GM19463 (cell line): ENCODE data around the gene AURKA.
"Not testable (repeated sequence)": the region's sequence is repeated elsewhere in the genome, so short reads cannot be mapped to it uniquely, and the experiment has no call there.

Experiments used
- ATAC-seq: cut with Tn5 transposase; IDR thresholded peaks from one replicate; pipeline ENCODE4 v1.9.1; 2021; ENCODE audit warnings: mild to moderate bottlenecking, moderate library complexity; ENCODE audit not compliant: unreplicated experiment

AURKA gene

GRCh38 chr20:56391596-56392131 is 351 bp downstream of the AURKA start:
- ATAC-seq = peak; percentile 31

GRCh38 chr20:56391037-56391436 is 978 bp downstream of the AURKA start:
- ATAC-seq = no peak

DNA sequence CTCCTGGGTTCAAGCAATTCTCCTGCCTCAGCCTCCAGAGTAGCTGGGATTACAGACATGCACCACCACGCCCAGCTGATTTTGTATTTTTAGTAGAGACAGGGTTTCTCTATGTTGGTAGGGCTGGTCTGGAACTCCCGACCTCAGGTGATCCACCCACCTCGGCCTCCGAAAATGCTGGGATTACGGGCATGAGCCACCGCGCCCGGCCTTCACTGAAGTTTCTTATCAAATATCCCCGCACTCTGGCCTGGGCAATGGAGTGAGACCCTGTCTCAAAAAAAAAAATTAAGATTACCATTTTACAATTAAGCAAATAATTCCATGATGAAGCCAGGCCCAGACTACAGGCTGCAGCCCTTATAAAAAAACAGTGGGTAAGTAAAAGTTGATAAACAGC is 1.6 kb downstream of the AURKA start:
- not testable (repeated sequence) for ATAC-seq

DNA sequence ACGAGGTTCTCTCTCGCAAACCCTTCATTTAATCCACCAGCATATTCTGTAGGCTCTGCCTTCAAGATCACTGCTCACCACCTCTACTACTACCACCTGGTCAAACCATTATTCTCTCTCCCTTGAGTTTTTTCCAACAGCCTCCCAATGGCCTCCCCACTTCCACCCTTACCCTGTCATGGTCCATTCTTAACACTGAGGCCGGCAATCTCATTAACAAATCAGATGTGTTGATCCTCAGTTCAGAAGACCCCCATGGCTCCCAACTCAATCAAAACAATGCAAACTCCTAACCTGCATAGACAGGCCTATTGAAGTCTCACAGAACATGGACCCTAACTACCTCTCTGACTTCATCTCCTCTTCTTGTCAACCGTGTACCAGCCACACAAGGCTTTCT is 2.2 kb downstream of the AURKA start:
- ATAC-seq = no peak

GRCh38 chr20:56388882-56389281 is 3.1 kb downstream of the AURKA start:
- no peak for ATAC-seq

DNA sequence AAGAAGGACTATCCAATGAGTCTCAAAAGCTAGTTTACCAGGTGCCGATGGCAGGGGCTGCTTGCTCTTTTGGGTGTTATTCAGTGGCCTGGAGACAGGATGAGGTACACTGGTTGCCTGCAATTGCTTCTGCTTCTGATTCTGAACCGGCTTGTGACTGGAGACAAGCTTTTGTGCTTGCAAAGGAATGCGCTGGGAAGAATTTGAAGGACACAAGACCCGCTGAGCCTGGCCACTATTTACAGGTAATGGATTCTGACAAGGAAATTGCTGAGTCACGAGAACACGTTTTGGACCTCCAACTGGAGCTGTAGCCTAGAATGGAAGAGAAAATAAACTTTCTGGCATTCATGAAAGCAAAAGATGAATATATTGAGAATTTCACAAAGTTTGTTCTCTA is 5.8 kb downstream of the AURKA start:
- no peak for ATAC-seq

GRCh38 chr20:56385130-56385529 is 6.9 kb downstream of the AURKA start:
- no peak for ATAC-seq

- no peak for ATAC-seq
These were observed 8.7 kb downstream of the AURKA start for GRCh38 chr20:56383334-56383733.

DNA sequence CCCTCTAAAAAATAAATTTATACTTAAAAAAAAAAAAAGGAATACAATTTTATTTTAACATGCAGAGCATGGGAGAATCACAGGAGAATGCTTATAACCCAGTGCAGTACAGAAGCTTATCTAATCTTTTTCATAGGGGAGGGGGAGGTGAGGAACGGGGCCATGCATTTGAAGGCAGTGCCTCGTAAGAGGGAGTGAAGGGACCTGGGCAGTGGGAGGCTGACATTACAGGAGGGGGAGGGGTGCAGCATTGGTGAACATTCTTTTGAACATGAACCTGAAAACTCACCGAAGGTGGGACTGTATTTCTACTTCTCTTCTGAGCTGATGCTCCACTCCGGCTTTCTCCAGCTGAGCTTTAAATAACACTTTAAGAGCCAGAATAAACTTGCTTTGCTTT is 9.3 kb downstream of the AURKA start:
- no peak for ATAC-seq

DNA sequence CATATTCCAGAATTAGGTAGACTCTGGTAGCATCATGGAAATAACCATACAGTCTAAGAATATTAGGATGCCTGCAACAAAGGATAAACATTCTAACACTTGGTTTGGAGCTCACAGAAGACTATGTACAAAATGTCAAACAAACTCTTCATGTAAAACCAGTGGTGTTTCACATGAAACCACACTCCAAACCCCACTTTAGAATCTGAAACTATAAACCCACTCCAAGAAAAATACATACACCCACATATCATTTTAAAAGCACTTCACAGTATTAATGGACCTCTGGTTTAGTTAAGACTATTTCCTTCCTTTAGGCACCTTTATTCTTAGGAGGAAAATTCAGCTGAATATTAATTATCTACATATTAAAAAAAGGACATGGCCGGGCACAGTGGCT is 10.5 kb downstream of the AURKA start:
- ATAC-seq = no peak

DNA sequence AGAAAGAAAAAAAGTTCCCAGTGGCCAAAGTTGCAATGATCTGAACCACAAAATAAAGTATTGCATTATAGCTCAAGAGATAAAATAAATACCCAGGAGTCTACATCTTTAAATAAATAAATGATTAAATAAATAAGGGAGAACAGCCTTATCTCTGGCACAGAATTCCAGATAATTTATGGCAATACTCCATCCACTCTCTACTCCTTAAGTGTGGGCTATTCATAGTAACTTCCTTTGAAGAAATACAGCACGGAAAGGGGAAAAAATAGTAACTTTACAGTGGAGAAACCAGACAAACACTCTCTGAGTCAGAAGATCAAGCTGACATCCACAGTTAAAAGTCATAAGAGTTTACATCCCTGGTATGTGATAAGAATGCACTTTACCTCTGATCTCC is 11.6 kb downstream of the AURKA start:
- no peak for ATAC-seq

DNA sequence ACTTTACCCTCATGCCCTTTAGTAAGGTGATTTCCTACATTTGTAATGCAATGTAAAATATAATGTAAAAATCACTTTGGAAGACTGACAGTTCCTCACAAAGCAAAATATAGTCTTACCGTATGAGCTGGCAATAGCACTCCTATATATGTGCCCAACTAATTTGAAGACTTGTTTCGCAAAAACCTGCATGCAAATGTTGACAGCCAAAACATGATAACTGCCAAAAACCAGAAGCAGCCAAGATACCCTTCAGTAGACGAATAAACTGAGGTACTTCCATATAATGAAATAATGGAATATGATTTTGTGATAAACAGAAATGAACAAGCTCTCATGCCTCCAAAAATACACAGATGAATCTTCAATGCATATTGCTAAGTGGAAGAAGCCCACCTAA is 13.6 kb downstream of the AURKA start:
- ATAC-seq = no peak

DNA sequence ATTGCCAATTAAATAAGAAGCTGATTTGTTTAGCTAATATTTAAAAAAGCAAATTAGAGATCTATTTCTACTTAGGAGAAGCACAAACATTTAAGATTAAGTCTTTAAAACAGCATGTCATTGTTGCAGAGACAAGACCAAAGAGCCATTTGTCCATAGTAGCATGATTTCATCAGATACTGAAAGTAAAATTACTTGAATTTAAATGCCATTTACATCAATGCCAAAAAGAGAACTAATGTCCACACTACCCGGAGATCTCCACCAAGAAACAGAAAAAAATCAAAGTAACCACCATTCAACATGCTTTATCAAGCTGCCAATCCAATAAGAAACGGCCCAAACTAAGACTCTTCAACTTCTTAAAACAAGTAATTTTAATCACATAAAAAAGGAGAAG is 15.7 kb downstream of the AURKA start:
- no peak for ATAC-seq

DNA sequence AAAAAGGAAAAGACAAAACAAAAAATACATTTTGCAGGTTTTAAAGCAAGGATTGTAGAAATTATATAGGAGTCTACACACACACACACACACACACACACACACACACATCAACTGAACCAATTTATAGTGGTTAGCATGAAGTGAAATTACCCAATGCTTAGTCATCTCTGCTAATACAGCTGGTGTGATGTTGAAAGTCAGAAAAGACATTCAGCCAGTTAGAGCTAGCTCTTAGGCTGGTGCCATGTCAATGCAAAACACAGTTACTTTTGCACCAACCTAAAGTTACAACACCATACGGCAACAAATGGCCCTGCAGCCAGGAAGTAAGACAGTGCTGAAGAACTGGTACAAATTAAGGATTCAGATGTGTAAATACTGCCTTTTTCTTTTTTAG is 18.1 kb downstream of the AURKA start:
- no peak for ATAC-seq

GRCh38 chr20:56372850-56373249 is 19.2 kb downstream of the AURKA start:
- no peak for ATAC-seq

DNA sequence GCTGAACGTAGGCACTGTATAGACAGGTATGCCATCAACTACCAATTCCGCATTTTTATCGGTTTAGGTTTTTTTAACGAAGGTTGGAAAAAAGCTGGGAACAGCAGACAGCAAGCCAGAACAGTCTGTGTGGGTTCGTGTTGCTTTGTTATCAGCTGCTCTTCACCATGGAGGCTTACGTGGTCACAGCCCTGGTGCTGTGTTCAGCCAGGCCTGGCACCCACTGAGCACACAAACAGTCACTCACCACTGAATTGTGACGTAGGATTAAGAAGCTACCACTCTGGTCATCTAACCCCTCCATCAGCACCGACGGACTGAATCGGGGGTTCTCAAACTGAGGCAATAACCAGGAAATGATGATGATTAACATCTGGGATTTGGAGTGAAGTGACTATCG is 20.0 kb downstream of the AURKA start:
- no peak for ATAC-seq

- ATAC-seq = no peak
These were observed 22.8 kb downstream of the AURKA start for GRCh38 chr20:56369179-56369578.

- no peak for ATAC-seq
These were observed 23.5 kb downstream of the AURKA start for GRCh38 chr20:56368351-56369134.

GRCh38 chr20:56363491-56363890 is 28.5 kb downstream of the AURKA start:
- ATAC-seq = no peak

- ATAC-seq = no peak
These were observed 29.1 kb downstream of the AURKA start for GRCh38 chr20:56362833-56363413.

GRCh38 chr20:56361900-56362299 is 30.1 kb downstream of the AURKA start:
- ATAC-seq = no peak

DNA sequence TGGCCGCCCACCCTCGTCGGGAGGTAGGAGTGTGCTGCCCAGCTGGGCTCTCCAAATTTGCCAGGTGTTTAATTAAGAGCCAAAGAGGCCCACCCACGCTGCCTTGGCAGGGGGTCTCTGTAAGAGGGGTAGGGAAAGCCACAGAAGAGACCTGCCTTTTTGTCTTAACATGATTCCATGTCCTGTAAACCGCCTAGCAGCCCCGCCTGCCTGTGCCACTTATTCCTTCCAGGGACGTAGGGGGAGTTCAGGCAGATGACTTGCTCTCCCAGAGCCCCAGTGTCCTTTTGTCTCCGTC is 31.2 kb downstream of the AURKA start:
- ATAC-seq = no peak
